H1 (cell line): Measurements from ENCODE around the gene TAF9B. TPM values are rescaled to one million over a fixed set of nuclear protein-coding genes. Genes with fewer than 3 reads are reported as not detected.

Source experiments
- CHD7 ChIP-seq: fragments of 300-600 bp; sonication (generic); IDR thresholded peaks from 2 replicates; pipeline ENCODE4 v1.7.1; 2012; ENCODE audit warnings: low read length, moderate library complexity, mild to moderate bottlenecking, inconsistent platforms; ENCODE audit not compliant: insufficient replicate concordance
- NRF1 ChIP-seq: IDR thresholded peaks from 2 replicates; pipeline ENCODE4 v1.6.1; 2011; ENCODE audit warnings: mild to moderate bottlenecking, low read depth, low read length, improper control_type of control experiment
- polyA plus RNA-seq, 7 experiments: library from polyadenylated mRNA; depleted of rRNA in 3 of 7; stranded (reverse) in 5 of 7; unstranded in 2 of 7; fragments of >200 nt in 5 of 7; fragments of 200-250 nt in 2 of 7; gene quantifications; 1 replicate in 5 of 7; 2 replicates in 1 of 7; 4 replicates in 1 of 7; pipeline versions ENCODE4 v1.2.1 to v1.2.3, GENCODE V29; 2011 to 2013; ENCODE audit warnings: missing spikeins in 2 of 7, mixed read lengths in 2 of 7
- total RNA-seq: library from RNA; stranded (reverse); fragmentation: NEBNext Ultra II Directional; extraction: Animal tissue kit (Norgen Biotek cat#: 25700); gene quantifications from 2 replicates; pipeline ENCODE4 v1.2.1, GENCODE V29; 2021

TAF9B gene
- total and polyA plus RNA-seq, 2 of the 8 experiments (the other 6 are each of a cell fraction or from before 2014, with no cell fraction given): 23.8 to 42.8 TPM

- TF ChIP-seq CHD7 (no peak), NRF1 (no peak)
Observed at GRCh38 chrX:78131117-78131516, 8.3 kb downstream of the TAF9B start (continued).
